B cell (primary cell): ENCODE data around the gene ROPN1. TPM values are rescaled to one million over a fixed set of nuclear protein-coding genes. Genes with fewer than 3 reads are reported as not detected.

ENCODE experiments used
- ATAC-seq: fragments of 200-7000 bp; cut with Tn5 transposase; one replicate; pipeline ENCODE4 v1.10.0; 2021; ENCODE audit warnings: low read depth, mild to moderate bottlenecking, moderate number of reproducible peaks, moderate library complexity
- CTCF ChIA-PET: fragments of 350-600 bp; sonication (Branson Sonifier 250); formaldehyde crosslinking; loops from one replicate; lab custom pipeline; 2021; ENCODE audit warnings: antibody characterized with exemption, inconsistent platforms; lab: Charles Lee
- POLR2A ChIA-PET: fragments of 350-600 bp; sonication (Branson Sonifier 250); formaldehyde crosslinking; loops from one replicate; lab custom pipeline; 2021; ENCODE audit warnings: antibody characterized with exemption; lab: Charles Lee
- DNase-seq: peaks from one replicate; pipeline ENCODE4 v3.0.0; 2013
- H2AFZ ChIP-seq: 2 replicates; pipeline ENCODE4 v1.6.1; 2012; ENCODE audit warnings: mild to moderate bottlenecking, low read depth, low read length; ENCODE audit not compliant: insufficient read depth, poor library complexity, severe bottlenecking
- H3K27ac ChIP-seq, 2 donors: 1 replicate in 1 of 2; 2 replicates in 1 of 2; pipeline ENCODE4 v1.5.1; 2012 to 2013; ENCODE audit warnings: low read length in 2 of 2, mild to moderate bottlenecking in 2 of 2, moderate library complexity in 1 of 2
- H3K27me3 ChIP-seq, 4 experiments: fragments of 200-600 bp in 1 of 4; sonication (generic) in 1 of 4; replicated peaks in 1 of 4; 1 replicate in 2 of 4; 2 replicates in 2 of 4; pipeline versions ENCODE4 v1.6.1 to v1.7.0; 2013 to 2016; ENCODE audit warnings: low read length in 3 of 4, mild to moderate bottlenecking in 2 of 4, mixed read lengths in 1 of 4, moderate library complexity in 1 of 4; ENCODE audit not compliant: insufficient read depth in 4 of 4, control insufficient read depth in 3 of 4; ENCODE audit errors: control extremely low read depth in 1 of 4
- H3K36me3 ChIP-seq, 2 experiments: replicated peaks in 1 of 2; 1 replicate in 1 of 2; 2 replicates in 1 of 2; pipeline versions ENCODE4 v1.6.1 to v1.7.1; 2013; ENCODE audit warnings: low read length in 1 of 2; ENCODE audit not compliant: insufficient read depth in 2 of 2, control insufficient read depth in 1 of 2; ENCODE audit errors: control extremely low read depth in 1 of 2, extremely low read depth in 1 of 2
- H3K4me1 ChIP-seq, 2 donors: fragments of 200-600 bp in 1 of 2; sonication (generic) in 1 of 2; 1 replicate in 1 of 2; 2 replicates in 1 of 2; pipeline versions ENCODE4 v1.5.1 to v1.6.1; 2013 to 2017; ENCODE audit warnings: low read length in 2 of 2; ENCODE audit not compliant: control insufficient read depth in 2 of 2, insufficient read depth in 2 of 2
- H3K4me2 ChIP-seq: replicated peaks from 2 replicates; pipeline ENCODE3; 2012; ENCODE audit warnings: mild to moderate bottlenecking, low read depth, low read length; ENCODE audit not compliant: poor library complexity, severe bottlenecking
- H3K4me3 ChIP-seq, 5 experiments: fragments of 200-600 bp in 1 of 5; sonication (generic) in 1 of 5; 1 replicate in 3 of 5; 2 replicates in 2 of 5; pipeline versions ENCODE4 v1.5.1 to v1.7.0; 2011 to 2016; ENCODE audit warnings: low read length in 4 of 5, mild to moderate bottlenecking in 4 of 5, low read depth in 2 of 5, control low read depth in 1 of 5, moderate library complexity in 1 of 5; ENCODE audit not compliant: insufficient read depth in 1 of 5; ENCODE audit errors: control extremely low read depth in 1 of 5, extremely low read depth in 1 of 5
- H3K79me2 ChIP-seq: fragments of 200-600 bp; sonication (generic); one replicate; pipeline ENCODE4 v1.6.0; 2016; ENCODE audit warnings: low read length; ENCODE audit not compliant: control insufficient read depth, insufficient read depth
- H3K9ac ChIP-seq: fragments of 200-600 bp; sonication (generic); 2 replicates; pipeline ENCODE4 v1.6.1; 2017; ENCODE audit warnings: mild to moderate bottlenecking, low read length, moderate library complexity
- H3K9me3 ChIP-seq, 3 donors: one replicate each; pipeline versions ENCODE4 v1.6.1 to v1.7.1; 2013; ENCODE audit warnings: low read length in 2 of 3; ENCODE audit not compliant: control insufficient read depth in 2 of 3, insufficient read depth in 1 of 3; ENCODE audit errors: control extremely low read depth in 1 of 3
- H4K20me1 ChIP-seq: 2 replicates; pipeline ENCODE4 v1.6.0; 2012; ENCODE audit warnings: mild to moderate bottlenecking, low read length; ENCODE audit not compliant: insufficient read depth, control insufficient read depth, poor library complexity, severe bottlenecking
- H3K27ac Mint-ChIP-seq: one replicate; pipeline ENCODE4 v1.8.0; 2021; ENCODE audit warnings: mixed read lengths
- H3K27me3 Mint-ChIP-seq: one replicate; pipeline ENCODE4 v1.8.0; 2021; ENCODE audit warnings: mixed read lengths
- H3K4me1 Mint-ChIP-seq: one replicate; pipeline ENCODE4 v1.8.0; 2021; ENCODE audit warnings: mixed read lengths
- H3K4me3 Mint-ChIP-seq: one replicate; pipeline ENCODE4 v1.8.0; 2021; ENCODE audit warnings: mixed read lengths
- H3K9me3 Mint-ChIP-seq: one replicate; pipeline ENCODE4 v1.8.0; 2022; ENCODE audit warnings: mixed read lengths; ENCODE audit not compliant: insufficient read depth
- CTCF ChIP-seq: fragments of 200-600 bp; IDR thresholded peaks from one replicate; pipeline ENCODE4 v1.8.0; 2022; ENCODE audit warnings: antibody characterized with exemption, mild to moderate bottlenecking
- EZH2 ChIP-seq: IDR thresholded peaks from 2 replicates; pipeline ENCODE4 v1.6.1; 2012; ENCODE audit warnings: borderline replicate concordance, low read depth, mild to moderate bottlenecking, moderate library complexity, low read length; ENCODE audit not compliant: insufficient read depth, poor library complexity, severe bottlenecking
- WGBS: methylation state at CpG from one replicate; pipeline ENCODE4 v1.1.5; 2013; ENCODE audit warnings: missing lambda C conversion rate; ENCODE audit not compliant: insufficient coverage; 5-methylcytosine and 5-hydroxymethylcytosine counted together
- intact Hi-C: fragments of 100-400 bp; cut with micrococcal nuclease; formaldehyde crosslinking; loops from one replicate; pipeline ENCODE4 v1.10.0; 2022
- polyA plus RNA-seq: library from polyadenylated mRNA; depleted of rRNA; stranded (reverse); fragments of >200 nt; gene quantifications from 2 replicates; pipeline ENCODE4 v1.2.3, GENCODE V29; 2012
- total RNA-seq, 2 donors: library from RNA; stranded (reverse); fragments of 120-200 nt in 1 of 2; gene quantifications; 1 replicate in 1 of 2; 2 replicates in 1 of 2; pipeline versions ENCODE4 v1.2.3 to v1.2.4, GENCODE V29; 2013 to 2022

ROPN1 gene
- total and polyA plus RNA-seq, 2 donors (not counting 1 experiment from before 2014, with no cell fraction given): not detected

DNA sequence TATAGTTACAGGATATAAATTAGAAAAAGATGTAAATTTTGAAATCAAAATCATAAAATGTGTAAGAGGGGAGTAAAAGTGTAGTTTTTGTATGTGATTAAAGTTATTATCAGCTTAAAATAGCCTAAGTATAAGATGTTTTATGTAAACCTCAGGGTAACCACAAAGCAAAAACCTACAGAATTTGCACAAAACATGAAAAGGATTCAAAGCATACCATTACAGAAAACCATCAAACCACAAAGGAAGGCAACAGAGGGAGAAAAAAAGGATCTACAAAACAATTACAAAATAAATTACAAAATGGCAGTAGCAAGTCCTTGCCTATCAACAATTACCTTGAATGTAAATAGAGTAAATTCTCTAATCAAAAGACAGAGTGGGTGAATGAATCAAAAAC is 71.1 kb downstream of the ROPN1 start:
- no peak overlapping the region for H3K4me3 ChIP-seq
- ATAC-seq: no peak
- TF ChIP-seq CTCF: no peak
- no peak for TF ChIP-seq EZH2
- intact Hi-C loops: no loop called here
- H4K20me1 ChIP-seq: no peaks in the 10 kb centered on the region
- H3K27ac Mint-ChIP-seq: no peak overlapping the region
- ChIA-PET POLR2A (no interaction called here), CTCF (no interaction called here)
- no peaks in the 10 kb centered on the region for H3K4me1 Mint-ChIP-seq
- H3K36me3 ChIP-seq: peaks cover 7 to 9% of the 10 kb centered on the region in 2 experiments
- no peak overlapping the region for H2AFZ ChIP-seq
- no peak overlapping the region for H3K27ac ChIP-seq
- peaks cover 15% of the 10 kb centered on the region for H3K9me3 Mint-ChIP-seq
- no peak overlapping the region for H3K4me2 ChIP-seq
- H3K79me2 ChIP-seq: no peaks in the 10 kb centered on the region
- no peaks in the 10 kb centered on the region for H3K4me1 ChIP-seq
- no peak overlapping the region for H3K4me3 Mint-ChIP-seq
- H3K27me3 ChIP-seq: no peaks in the 10 kb centered on the region
- DNase-seq: no peak
- no peak overlapping the region for H3K9ac ChIP-seq
- H3K27me3 Mint-ChIP-seq: no peaks in the 10 kb centered on the region
- peaks cover 5 to 22% (median 17%) of the 10 kb centered on the region in 3 donors for H3K9me3 ChIP-seq

GRCh38 chr3:123920383-123920782 is 71.5 kb downstream of the ROPN1 start:
- WGBS: no CpG with 5 or more reads among the region's 1 CpG
- no peak for TF ChIP-seq CTCF
- TF ChIP-seq EZH2: no peak
- DNase-seq (no peak), ATAC-seq (no peak)
- H3K4me1 Mint-ChIP-seq: no peaks in the 10 kb centered on the region
- Histone ChIP-seq H3K4me1 (no peaks in the 10 kb centered on the region), H4K20me1 (no peaks in the 10 kb centered on the region), H3K27ac (no peak overlapping the region), H3K4me2 (no peak overlapping the region), H3K36me3 (peaks cover 7 to 9% of the 10 kb centered on the region in 2 experiments), H3K27me3 (no peaks in the 10 kb centered on the region), H2AFZ (no peak overlapping the region), H3K9me3 (peaks cover 5 to 22% (median 17%) of the 10 kb centered on the region in 3 donors), H3K4me3 (no peak overlapping the region), H3K9ac (no peak overlapping the region), H3K79me2 (no peaks in the 10 kb centered on the region)
- no peak overlapping the region for H3K4me3 Mint-ChIP-seq
- no peak overlapping the region for H3K27ac Mint-ChIP-seq
- no peaks in the 10 kb centered on the region for H3K27me3 Mint-ChIP-seq
- intact Hi-C loops: no loop called here
- CTCF ChIA-PET: no interaction called here
- H3K9me3 Mint-ChIP-seq: peaks cover 15% of the 10 kb centered on the region
- POLR2A ChIA-PET: no interaction called here
